ENCODE data around the gene RFX2.

RFX2 gene

GRCh38 chr19:5992756-5993155 is 117.5 kb downstream of the RFX2 start:
- no peaks in the 10 kb centered on the region for H3F3A ChIP-seq (ENCODE audit: control insufficient read depth, insufficient read depth)
- no peak overlapping the region for H3K27ac ChIP-seq (ENCODE audit: low read depth, low read length)
- no peak overlapping the region for H3K4me2 ChIP-seq (ENCODE audit: low read length)
- TF ChIP-seq EZH2phosphoT487 (IDR thresholded peaks at IDR 0.05; ENCODE audit: borderline replicate concordance, low read length): no peak
- no peak for TF ChIP-seq CTCF (IDR thresholded peaks at IDR 0.05; ENCODE audit: low read depth, low read length, poor library complexity, severe bottlenecking)
- no peaks in the 10 kb centered on the region for H3K9me3 ChIP-seq (ENCODE audit: control insufficient read depth, insufficient read depth, low read length)
- no peak overlapping the region for H3K4me3 ChIP-seq (ENCODE audit: low read length)
- H3K27me3 ChIP-seq (ENCODE audit: control insufficient read depth, low read length): no peaks in the 10 kb centered on the region
- no peaks in the 10 kb centered on the region for H3K9me2 ChIP-seq (replicated peaks; ENCODE audit: control insufficient read depth, low read length)
- H3K4me1 ChIP-seq (ENCODE audit: control insufficient read depth, low read length): peaks cover under 1% of the 10 kb centered on the region; the same call in 1 of the 2 replicates
- no peaks in the 10 kb centered on the region for H3K79me2 ChIP-seq (ENCODE audit: control insufficient read depth, low read length)
- no peaks in the 10 kb centered on the region for H4K20me1 ChIP-seq (ENCODE audit: control insufficient read depth, insufficient read depth, low read depth, low read length)
- no peaks in the 10 kb centered on the region for H3K36me3 ChIP-seq (ENCODE audit: control insufficient read depth, low read length)

- H3K4me2 ChIP-seq (ENCODE audit: low read length): no peak overlapping the region
- TF ChIP-seq CTCF (IDR thresholded peaks at IDR 0.05; ENCODE audit: low read depth, low read length, poor library complexity, severe bottlenecking): no peak
- no peak for TF ChIP-seq EZH2phosphoT487 (IDR thresholded peaks at IDR 0.05; ENCODE audit: borderline replicate concordance, low read length)
- no peaks in the 10 kb centered on the region for H3K9me2 ChIP-seq (replicated peaks; ENCODE audit: control insufficient read depth, low read length)
- H3K36me3 ChIP-seq (ENCODE audit: control insufficient read depth, low read length): no peaks in the 10 kb centered on the region
- peaks cover 8% of the 10 kb centered on the region for H3K4me1 ChIP-seq (ENCODE audit: control insufficient read depth, low read length)
- H3K27ac ChIP-seq (ENCODE audit: low read depth, low read length): no peak overlapping the region
- no peaks in the 10 kb centered on the region for H3K9me3 ChIP-seq (ENCODE audit: control insufficient read depth, insufficient read depth, low read length)
- no peaks in the 10 kb centered on the region for H3K79me2 ChIP-seq (ENCODE audit: control insufficient read depth, low read length)
- no peaks in the 10 kb centered on the region for H3K27me3 ChIP-seq (ENCODE audit: control insufficient read depth, low read length)
- no peaks in the 10 kb centered on the region for H4K20me1 ChIP-seq (ENCODE audit: control insufficient read depth, insufficient read depth, low read depth, low read length)
- H3K4me3 ChIP-seq (ENCODE audit: low read length): no peak overlapping the region
- H3F3A ChIP-seq (ENCODE audit: control insufficient read depth, insufficient read depth): no peaks in the 10 kb centered on the region
These were observed 119.0 kb downstream of the RFX2 start for GRCh38 chr19:5991244-5991838.

- Histone ChIP-seq H3K36me3 (ENCODE audit: control insufficient read depth, low read length) (no peaks in the 10 kb centered on the region), H3K9me3 (ENCODE audit: control insufficient read depth, insufficient read depth, low read length) (no peaks in the 10 kb centered on the region), H3K4me3 (ENCODE audit: low read length) (no peak overlapping the region), H3K27me3 (ENCODE audit: control insufficient read depth, low read length) (no peaks in the 10 kb centered on the region), H3K4me1 (ENCODE audit: control insufficient read depth, low read length) (peaks cover 8% of the 10 kb centered on the region), H3K9me2 (replicated peaks; ENCODE audit: control insufficient read depth, low read length) (no peaks in the 10 kb centered on the region), H4K20me1 (ENCODE audit: control insufficient read depth, insufficient read depth, low read depth, low read length) (no peaks in the 10 kb centered on the region), H3K27ac (ENCODE audit: low read depth, low read length) (no peak overlapping the region), H3F3A (ENCODE audit: control insufficient read depth, insufficient read depth) (no peaks in the 10 kb centered on the region), H3K4me2 (ENCODE audit: low read length) (no peak overlapping the region), H3K79me2 (ENCODE audit: control insufficient read depth, low read length) (no peaks in the 10 kb centered on the region)
- no peak for TF ChIP-seq EZH2phosphoT487 (IDR thresholded peaks at IDR 0.05; ENCODE audit: borderline replicate concordance, low read length)
- no peak for TF ChIP-seq CTCF (IDR thresholded peaks at IDR 0.05; ENCODE audit: low read depth, low read length, poor library complexity, severe bottlenecking)
These were observed 120.0 kb downstream of the RFX2 start for GRCh38 chr19:5990289-5990797.

Measured in DOHH2 (cell line).